Suprapubic skin (tissue), 4 donors: ENCODE results near the gene OR2F2. TPM values are rescaled to one million over a fixed set of nuclear protein-coding genes. Genes with fewer than 3 reads are reported as not detected.

Experiments
- DNase-seq, 2 donors: peaks; one replicate each; pipeline ENCODE4 v3.0.0-alpha.2; 2019; ENCODE audit warnings: low spot score in 2 of 2
- H3K27ac ChIP-seq: fragments of 200-600 bp; sonication (generic); one replicate; pipeline ENCODE4 v1.5.1; 2019
- H3K27me3 ChIP-seq: fragments of 200-600 bp; sonication (generic); one replicate; pipeline ENCODE4 v1.5.1; 2019
- H3K36me3 ChIP-seq: fragments of 200-600 bp; sonication (generic); one replicate; pipeline ENCODE4 v1.5.1; 2019
- H3K4me1 ChIP-seq: fragments of 200-600 bp; sonication (generic); one replicate; pipeline ENCODE4 v1.5.1; 2019
- H3K4me3 ChIP-seq: fragments of 200-600 bp; sonication (generic); one replicate; pipeline ENCODE4 v1.5.1; 2019; ENCODE audit warnings: mild to moderate bottlenecking
- H3K9me3 ChIP-seq: fragments of 200-600 bp; sonication (generic); one replicate; pipeline ENCODE4 v1.5.1; 2019
- EP300 ChIP-seq: sonication (generic); formaldehyde crosslinking; IDR thresholded peaks from one replicate; pipeline ENCODE4 v1.6.1; 2017; ENCODE audit warnings: antibody characterized with exemption
- POLR2A ChIP-seq, 2 donors: fragments of 450-650 bp; IDR thresholded peaks; one replicate each; pipeline ENCODE4 v1.6.1; 2017; ENCODE audit warnings: antibody characterized with exemption in 2 of 2, mild to moderate bottlenecking in 2 of 2, moderate library complexity in 2 of 2
- POLR2AphosphoS5 ChIP-seq, 3 donors: sonication (generic); formaldehyde crosslinking; IDR thresholded peaks; one replicate each; pipeline ENCODE4 v1.6.1; 2017; ENCODE audit warnings: antibody characterized with exemption in 3 of 3
- WGBS: methylation state at CpG from one replicate; pipeline ENCODE4 v1.1.5; 2018; 5-methylcytosine and 5-hydroxymethylcytosine counted together
- total RNA-seq, 4 donors: library from RNA; depleted of rRNA; stranded (reverse); fragments of >200 nt; gene quantifications; one replicate each; pipeline ENCODE4 v1.1.0, GENCODE V29; 2016
- TF ChIP-seq, protein P1 (sequence below), 2 donors: fragments of 200-600 bp in 1 of 2; fragments of 450-650 bp in 1 of 2; sonication (generic) in 1 of 2; IDR thresholded peaks; one replicate each; pipeline ENCODE4 v1.5.1; 2016 to 2019; ENCODE audit warnings: antibody characterized with exemption in 2 of 2, mild to moderate bottlenecking in 1 of 2, moderate library complexity in 1 of 2

Gene OR2F2
- total RNA-seq, 4 donors from 2014 or later = not detected

DNA sequence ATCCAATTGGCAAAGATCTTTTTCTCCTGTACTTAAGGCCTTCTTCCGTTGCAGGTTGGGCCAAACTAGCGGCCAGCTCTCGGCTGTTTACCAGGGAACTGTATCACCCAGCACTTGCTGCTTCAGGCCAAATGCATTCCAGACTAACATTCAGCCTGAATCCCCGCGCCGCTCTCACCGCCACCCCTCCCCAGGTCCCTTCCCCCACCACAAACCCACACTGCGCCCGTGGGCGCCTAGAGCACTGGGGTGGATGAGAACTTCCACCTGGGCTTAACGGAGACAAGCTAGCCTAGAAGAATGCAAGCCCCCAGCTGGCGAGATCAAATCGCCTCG is 33.7 kb upstream of the OR2F2 start:
- TF ChIP-seq POLR2AphosphoS5 (IDR thresholded peaks at IDR 0.05) (no peak), POLR2A (IDR thresholded peaks at IDR 0.05) (no peak), EP300 (no peak)
- TF ChIP-seq, protein P1, sequence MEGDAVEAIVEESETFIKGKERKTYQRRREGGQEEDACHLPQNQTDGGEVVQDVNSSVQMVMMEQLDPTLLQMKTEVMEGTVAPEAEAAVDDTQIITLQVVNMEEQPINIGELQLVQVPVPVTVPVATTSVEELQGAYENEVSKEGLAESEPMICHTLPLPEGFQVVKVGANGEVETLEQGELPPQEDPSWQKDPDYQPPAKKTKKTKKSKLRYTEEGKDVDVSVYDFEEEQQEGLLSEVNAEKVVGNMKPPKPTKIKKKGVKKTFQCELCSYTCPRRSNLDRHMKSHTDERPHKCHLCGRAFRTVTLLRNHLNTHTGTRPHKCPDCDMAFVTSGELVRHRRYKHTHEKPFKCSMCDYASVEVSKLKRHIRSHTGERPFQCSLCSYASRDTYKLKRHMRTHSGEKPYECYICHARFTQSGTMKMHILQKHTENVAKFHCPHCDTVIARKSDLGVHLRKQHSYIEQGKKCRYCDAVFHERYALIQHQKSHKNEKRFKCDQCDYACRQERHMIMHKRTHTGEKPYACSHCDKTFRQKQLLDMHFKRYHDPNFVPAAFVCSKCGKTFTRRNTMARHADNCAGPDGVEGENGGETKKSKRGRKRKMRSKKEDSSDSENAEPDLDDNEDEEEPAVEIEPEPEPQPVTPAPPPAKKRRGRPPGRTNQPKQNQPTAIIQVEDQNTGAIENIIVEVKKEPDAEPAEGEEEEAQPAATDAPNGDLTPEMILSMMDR (IDR thresholded peaks at IDR 0.05) = no peak
- H3K4me1 ChIP-seq = peaks cover 25% of the 10 kb centered on the region
- H3K27me3 ChIP-seq = no peaks in the 10 kb centered on the region
- peak overlapping the region; percentile 93 for H3K27ac ChIP-seq
- WGBS = under 1% methylated on average over 14 of the region's 14 CpGs
- no peak for DNase-seq
- H3K9me3 ChIP-seq = no peaks in the 10 kb centered on the region
- H3K4me3 ChIP-seq = peak overlapping the region; percentile 90
- H3K36me3 ChIP-seq = no peaks in the 10 kb centered on the region

DNA sequence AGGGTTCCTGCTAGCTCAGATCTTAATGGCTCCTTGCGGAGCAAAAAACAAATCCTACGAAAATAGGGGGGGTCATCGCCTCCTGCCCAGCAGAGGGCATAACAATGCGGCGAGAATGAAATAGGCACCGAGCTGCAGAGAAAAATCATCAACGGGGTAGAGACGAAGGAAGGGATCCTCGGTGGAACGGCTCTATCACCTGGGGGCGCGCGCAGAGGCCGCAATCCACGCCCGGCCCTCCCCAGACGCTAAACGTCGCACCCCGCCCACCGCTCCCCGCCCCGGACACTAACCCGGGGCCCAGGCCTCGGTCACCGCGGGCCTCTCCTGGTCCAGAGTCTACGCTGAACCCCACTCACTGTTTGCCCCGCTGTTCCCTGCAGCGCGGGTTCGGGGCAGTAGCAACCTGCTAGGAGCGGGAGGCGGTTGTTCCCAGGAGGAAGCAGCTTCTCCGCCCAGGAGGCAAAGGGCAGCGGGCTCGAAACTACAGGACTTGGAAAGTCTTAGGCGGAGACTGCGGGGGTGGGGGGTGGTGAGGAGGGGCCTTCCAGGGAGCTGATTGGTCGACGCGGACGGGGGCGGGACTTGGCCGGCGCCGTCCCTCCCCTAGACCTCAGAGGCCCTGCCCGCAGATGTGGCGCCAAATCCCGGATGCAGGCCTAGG is 33.2 kb upstream of the OR2F2 start, which contains the start of gene TCAF1:
TCAF1 (minus strand) TSS at position 509 of the 664 bp plus-strand sequence. CDS start 25,568 bp downstream, outside the sequence.
- TF ChIP-seq EP300 (no peak), POLR2A (IDR thresholded peaks at IDR 0.05) (peak in 1 of 2 donors; percentile 27), POLR2AphosphoS5 (IDR thresholded peaks at IDR 0.05) (peak in 2 of 3 donors; percentile 40 to 68)
- TF ChIP-seq, protein P1 (IDR thresholded peaks at IDR 0.05) = peak in 1 of 2 donors; percentile 18
- no peaks in the 10 kb centered on the region for H3K36me3 ChIP-seq
- DNase-seq = peak; percentile 95 to 98
- under 1% methylated on average over 27 of the region's 50 CpGs for WGBS
- H3K27me3 ChIP-seq = no peaks in the 10 kb centered on the region
- peak within 1 kb of the TSS; percentile 90 for H3K4me3 ChIP-seq
- H3K9me3 ChIP-seq = no peaks in the 10 kb centered on the region
- peaks cover 25% of the 10 kb centered on the region for H3K4me1 ChIP-seq
- H3K27ac ChIP-seq = peak within 1 kb of the TSS; percentile 93

DNA sequence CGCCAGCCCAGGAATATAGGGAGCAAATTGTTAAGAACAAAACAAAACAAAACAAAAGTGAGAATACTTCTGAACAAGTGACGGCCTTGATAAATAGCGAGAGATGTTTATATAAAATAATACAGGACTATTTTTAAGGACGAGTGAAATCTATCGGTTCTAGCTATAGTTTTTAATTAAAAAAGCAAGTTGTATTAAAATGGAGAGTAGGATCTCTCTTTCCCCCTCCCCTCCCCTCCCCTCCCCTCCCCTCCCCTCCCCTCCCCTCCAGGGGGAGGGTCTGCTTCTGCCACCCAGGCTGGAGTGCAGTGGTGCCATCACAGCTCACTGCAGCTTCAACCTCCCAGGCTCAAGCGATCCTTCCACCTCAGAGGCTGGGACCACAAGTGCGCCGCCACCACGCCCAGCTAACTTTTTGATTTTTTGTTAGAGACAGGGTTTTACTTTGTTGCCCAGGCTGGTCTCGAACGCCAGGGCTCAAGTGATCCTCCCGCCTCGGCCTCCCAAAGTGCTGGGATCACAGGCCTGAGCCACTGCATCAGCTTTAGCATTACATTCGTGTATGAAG is 32.6 kb upstream of the OR2F2 start:
- WGBS = 63% methylated on average over 14 of the region's 14 CpGs
- peak overlapping the region; percentile 93 for H3K27ac ChIP-seq

DNA sequence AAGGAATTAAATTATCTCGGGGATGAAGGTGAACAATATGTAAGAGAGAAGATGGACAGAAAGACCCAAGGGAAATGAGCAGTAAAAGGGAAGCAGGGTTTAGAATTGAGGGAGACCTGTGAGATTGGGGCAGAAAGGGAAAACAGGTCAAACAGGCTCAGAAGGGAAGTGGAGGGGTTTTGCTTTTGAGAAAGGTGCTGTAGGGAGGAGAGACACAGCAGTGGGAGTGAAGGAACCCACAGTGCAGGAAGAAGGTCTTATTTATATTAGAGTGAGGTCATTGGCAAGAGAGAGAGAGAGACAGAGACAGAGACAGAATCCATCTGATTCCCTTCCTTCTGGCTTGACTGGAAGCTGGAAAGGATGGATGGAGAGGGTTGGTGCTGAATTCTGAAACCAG is 29.5 kb upstream of the OR2F2 start:
- no peaks in the 10 kb centered on the region for H3K27me3 ChIP-seq
- 85% methylated on average over 1 of the region's 1 CpG for WGBS
- H3K9me3 ChIP-seq = no peaks in the 10 kb centered on the region
- no peak overlapping the region for H3K27ac ChIP-seq
- H3K36me3 ChIP-seq = no peaks in the 10 kb centered on the region
- H3K4me1 ChIP-seq = peaks cover 13% of the 10 kb centered on the region
- no peak for TF ChIP-seq EP300
- TF ChIP-seq, protein P1 (IDR thresholded peaks at IDR 0.05) = no peak
- TF ChIP-seq POLR2A (IDR thresholded peaks at IDR 0.05) = no peak
- no peak for TF ChIP-seq POLR2AphosphoS5 (IDR thresholded peaks at IDR 0.05)
- DNase-seq = no peak
- no peak overlapping the region for H3K4me3 ChIP-seq

More for the DNA sequence above, 32.6 kb upstream of the OR2F2 start:
- H3K36me3 ChIP-seq = no peaks in the 10 kb centered on the region
- no peak for DNase-seq
- peaks cover 25% of the 10 kb centered on the region for H3K4me1 ChIP-seq
- H3K27me3 ChIP-seq = no peaks in the 10 kb centered on the region
- H3K9me3 ChIP-seq = no peaks in the 10 kb centered on the region
- peak overlapping the region; percentile 90 for H3K4me3 ChIP-seq
- no peak for TF ChIP-seq POLR2A (IDR thresholded peaks at IDR 0.05)

DNA sequence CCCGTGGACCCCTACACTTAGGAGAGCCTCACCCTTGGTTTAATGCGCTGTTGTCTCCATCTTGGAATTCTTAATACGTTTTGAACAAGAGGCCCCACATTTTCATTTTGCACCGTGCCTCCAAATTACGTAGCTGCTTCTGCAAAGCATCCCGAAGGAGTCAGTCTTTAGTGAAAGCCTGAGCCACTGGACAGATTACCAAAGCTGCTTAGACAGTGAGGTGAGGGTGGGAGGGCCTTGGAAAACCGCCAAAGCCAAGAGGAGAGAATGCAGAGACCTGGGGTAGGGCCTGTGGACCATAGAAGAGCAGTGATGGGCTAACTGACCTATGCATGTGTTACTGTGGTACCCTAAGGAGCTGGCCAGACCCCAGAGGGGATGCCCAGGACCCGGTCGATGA is 28.9 kb upstream of the OR2F2 start:
- H3K27ac ChIP-seq = no peak overlapping the region
- no peak for DNase-seq
- WGBS = 77% methylated on average over 9 of the region's 9 CpGs
- H3K9me3 ChIP-seq = no peaks in the 10 kb centered on the region
- peaks cover 7% of the 10 kb centered on the region for H3K4me1 ChIP-seq
- no peaks in the 10 kb centered on the region for H3K27me3 ChIP-seq
- H3K36me3 ChIP-seq = no peaks in the 10 kb centered on the region
- TF ChIP-seq, protein P1 (IDR thresholded peaks at IDR 0.05) = no peak
- no peak for TF ChIP-seq POLR2AphosphoS5 (IDR thresholded peaks at IDR 0.05)
- H3K4me3 ChIP-seq = no peak overlapping the region
